Retinal pigment epithelial cell (primary cell): ENCODE results near the gene ZNF143.
"Not testable (repeated sequence)": the region's sequence is repeated elsewhere in the genome, so short reads cannot be mapped to it uniquely, and the experiment has no call there.

Source experiments
- DNase-seq: peaks from one replicate; pipeline ENCODE4 v3.0.0-alpha.2; 2010; ENCODE audit warnings: low read depth
- H3K4me3 ChIP-seq: 2 replicates; pipeline ENCODE4 v1.5.1; 2011; ENCODE audit warnings: mild to moderate bottlenecking, low read length, control low read depth, moderate library complexity
- TF ChIP-seq, protein P1 (sequence below): conservative IDR thresholded peaks from 2 replicates; pipeline ENCODE4 v1.5.1; 2011; ENCODE audit warnings: low read depth, low read length, control low read depth, inconsistent platforms

The ZNF143 gene

DNA sequence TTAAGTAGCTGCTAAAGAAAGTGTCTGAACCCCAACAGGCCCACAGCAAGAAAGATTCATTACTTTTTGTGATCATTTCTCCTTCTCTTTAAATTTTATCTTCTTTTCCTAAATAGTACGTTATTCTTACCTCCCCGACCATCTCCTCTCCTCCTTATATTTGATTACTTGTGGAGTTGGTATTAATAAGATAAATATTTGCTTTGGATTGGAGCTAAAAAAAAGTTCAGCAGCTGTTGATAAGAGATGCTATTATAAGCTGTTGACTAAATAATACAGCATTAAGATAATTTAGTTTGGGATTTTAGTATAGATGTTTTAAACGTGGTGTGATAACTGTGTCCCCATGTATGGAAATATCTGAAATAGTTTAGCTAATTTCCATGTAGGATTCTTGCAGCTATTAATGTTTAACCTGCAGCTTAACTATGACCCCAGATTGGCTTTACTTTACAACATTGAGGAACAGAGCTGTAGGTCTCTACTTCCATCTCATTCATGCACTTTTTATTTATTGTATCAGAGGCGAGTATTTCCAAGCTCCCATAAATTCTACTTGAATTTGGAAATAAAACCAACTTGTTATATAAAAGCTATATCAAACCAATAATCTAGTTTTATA, 37.8 kb downstream of the ZNF143 start:
- no peak for DNase-seq
- H3K4me3 ChIP-seq = no peak overlapping the region
- TF ChIP-seq, protein P1, sequence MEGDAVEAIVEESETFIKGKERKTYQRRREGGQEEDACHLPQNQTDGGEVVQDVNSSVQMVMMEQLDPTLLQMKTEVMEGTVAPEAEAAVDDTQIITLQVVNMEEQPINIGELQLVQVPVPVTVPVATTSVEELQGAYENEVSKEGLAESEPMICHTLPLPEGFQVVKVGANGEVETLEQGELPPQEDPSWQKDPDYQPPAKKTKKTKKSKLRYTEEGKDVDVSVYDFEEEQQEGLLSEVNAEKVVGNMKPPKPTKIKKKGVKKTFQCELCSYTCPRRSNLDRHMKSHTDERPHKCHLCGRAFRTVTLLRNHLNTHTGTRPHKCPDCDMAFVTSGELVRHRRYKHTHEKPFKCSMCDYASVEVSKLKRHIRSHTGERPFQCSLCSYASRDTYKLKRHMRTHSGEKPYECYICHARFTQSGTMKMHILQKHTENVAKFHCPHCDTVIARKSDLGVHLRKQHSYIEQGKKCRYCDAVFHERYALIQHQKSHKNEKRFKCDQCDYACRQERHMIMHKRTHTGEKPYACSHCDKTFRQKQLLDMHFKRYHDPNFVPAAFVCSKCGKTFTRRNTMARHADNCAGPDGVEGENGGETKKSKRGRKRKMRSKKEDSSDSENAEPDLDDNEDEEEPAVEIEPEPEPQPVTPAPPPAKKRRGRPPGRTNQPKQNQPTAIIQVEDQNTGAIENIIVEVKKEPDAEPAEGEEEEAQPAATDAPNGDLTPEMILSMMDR = no peak

DNA sequence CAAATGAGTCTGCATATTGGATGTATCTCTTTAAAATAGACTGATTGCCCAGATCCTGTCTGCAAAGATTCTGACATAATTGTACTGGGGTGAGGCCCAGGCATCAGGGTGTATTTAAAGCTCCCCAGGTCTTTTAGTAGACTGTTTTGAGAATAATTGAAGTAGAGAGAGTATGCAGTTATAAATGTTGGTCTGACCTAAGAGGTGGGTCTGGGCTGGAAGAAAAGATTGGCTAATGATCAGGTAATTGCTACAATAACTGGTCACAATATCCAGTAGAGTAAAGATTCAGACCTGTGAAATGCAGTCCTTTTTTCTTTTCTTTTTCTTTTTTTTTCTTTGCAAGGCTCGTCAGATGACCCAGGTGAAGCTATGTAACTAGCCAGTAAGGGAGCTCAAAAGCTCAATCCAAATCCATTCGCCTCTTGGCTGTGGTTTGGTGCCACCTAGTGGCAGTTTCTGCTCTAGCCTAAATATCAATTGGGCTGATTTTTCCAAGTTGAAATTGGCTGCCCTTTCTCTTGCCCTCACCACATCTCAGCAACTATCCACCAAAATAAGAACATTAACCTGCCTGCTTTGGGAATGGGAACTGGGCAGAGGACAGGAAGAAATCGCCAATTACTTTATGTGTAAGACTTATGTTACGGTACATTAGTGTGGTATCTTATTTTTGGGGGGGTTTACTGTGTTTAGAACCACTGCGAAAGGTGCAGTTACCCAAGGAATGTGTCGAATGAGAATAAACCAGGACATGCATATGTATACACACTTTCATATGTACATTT, 45.9 kb downstream of the ZNF143 start:
- TF ChIP-seq, protein P1 = peak; percentile 93
- peak; percentile 42 for DNase-seq
- H3K4me3 ChIP-seq = no peak overlapping the region

DNA sequence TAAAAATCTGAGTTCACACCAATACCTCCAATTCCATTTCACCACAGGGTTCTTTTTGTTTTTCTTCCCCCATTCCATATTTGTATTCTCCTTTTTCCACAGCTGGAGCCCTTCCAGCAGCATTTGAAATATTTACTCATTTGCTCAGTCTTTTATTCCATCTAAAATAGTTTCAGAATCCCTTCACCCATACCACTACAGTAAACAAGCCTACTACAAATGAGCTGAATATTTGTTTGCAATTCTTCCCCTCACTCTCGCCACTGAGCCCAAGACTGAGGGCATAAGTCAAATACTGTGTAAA, 46.4 kb downstream of the ZNF143 start:
- no peak for DNase-seq
- TF ChIP-seq, protein P1 = no peak
- no peak overlapping the region for H3K4me3 ChIP-seq

DNA sequence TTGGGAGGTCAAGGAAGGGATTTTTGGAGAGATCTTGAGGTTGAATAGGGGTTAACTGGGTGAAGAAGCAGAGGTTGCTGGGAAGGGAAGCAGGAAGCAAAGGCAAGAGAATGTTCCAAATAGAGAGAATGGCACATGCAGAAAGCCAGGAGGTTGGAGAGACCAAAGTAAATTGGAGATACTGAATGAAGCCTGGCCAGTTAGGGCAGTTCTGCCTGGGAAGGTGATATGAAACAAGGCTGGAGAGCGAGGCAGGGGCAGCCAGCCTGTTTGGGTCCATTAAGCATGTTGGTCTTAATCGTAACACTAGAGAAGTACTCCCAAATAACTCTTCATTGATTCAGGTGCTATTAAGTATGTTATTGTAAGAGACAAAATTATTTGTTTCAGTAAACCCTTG, 48.2 kb downstream of the ZNF143 start:
- no peak for DNase-seq
- no peak overlapping the region for H3K4me3 ChIP-seq
- TF ChIP-seq, protein P1 = no peak

DNA sequence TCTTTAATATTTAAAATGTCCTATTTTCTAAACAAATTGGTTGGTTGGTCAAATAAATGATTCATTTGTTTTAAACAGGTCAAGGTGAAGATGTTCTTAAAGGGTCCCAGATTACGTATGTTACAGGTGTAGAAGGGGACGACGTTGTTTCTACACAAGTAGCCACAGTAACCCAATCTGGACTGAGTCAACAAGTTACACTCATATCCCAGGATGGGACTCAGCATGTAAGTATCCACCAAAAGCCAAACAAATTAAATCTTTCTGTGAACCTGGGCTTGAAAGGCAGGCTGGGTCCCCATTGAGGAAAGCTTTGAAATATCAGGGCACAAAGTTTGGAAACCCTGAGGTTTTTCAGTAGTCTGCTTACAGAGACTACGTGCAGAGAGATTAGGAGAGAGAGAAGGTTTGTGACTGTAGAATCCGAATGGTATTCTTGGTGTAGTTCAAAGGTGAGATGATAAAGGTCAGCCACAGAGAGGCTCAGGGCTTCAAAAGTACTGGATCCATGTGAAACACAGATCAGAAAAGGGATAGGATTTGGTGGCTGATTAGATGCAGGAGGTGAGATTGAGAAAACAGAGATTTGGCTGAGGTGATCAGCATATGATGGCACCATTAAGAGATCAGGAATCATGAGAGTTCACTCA, 51.7 kb downstream of the ZNF143 start:
- no peak for DNase-seq
- no peak overlapping the region for H3K4me3 ChIP-seq
- TF ChIP-seq, protein P1 = no peak

DNA sequence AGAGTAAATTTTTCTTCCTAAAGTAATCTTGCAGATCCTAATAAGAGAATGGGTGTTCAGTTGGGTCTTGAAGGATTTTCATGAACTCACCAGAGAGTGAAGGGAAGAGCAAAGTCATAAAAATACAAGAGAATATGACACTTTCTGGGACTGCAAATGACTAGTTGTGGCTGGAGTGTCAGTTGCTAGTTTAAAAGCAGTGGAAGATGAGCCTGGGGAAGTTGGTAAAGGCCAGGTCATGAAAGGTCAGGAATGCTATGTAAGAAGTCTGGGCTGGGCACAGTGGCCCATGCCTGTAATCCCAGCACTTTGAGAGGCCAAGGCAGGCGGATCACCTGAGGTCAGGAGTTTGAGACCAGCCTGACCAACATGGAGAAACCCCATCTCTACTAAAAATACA, 53.8 kb downstream of the ZNF143 start:
- not testable (repeated sequence) for H3K4me3 ChIP-seq, DNase-seq

DNA sequence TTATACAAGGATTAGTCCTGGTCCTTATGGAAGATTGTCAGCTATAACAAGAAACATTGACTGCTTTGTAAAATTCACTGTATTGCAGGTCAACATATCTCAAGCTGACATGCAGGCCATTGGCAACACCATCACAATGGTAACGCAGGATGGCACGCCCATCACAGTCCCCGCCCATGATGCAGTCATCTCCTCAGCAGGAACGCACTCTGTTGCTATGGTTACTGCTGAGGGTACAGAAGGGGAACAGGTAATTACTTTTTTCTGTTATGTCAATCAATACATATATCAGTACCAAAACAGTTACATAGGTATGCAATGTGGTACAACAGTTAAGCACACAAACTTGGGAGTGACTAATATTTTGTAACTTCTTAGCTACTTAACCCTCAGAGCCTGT, 55.3 kb downstream of the ZNF143 start:
- no peak overlapping the region for H3K4me3 ChIP-seq
- TF ChIP-seq, protein P1 = no peak
- no peak for DNase-seq
